Esophagus squamous epithelium (tissue), 5 donors: ENCODE results near the gene PRPF40B. TPM values are rescaled to one million over a fixed set of nuclear protein-coding genes. Genes with fewer than 3 reads are reported as not detected.

Source experiments
- DNase-seq: peaks from one replicate; lab custom pipeline; 2025; lab: John Stamatoyannopoulos, UW
- H3K27ac ChIP-seq, 4 donors: fragments of 200-600 bp; sonication (generic); one replicate each; pipeline ENCODE4 v1.5.1; 2016 to 2019; ENCODE audit warnings: mild to moderate bottlenecking in 1 of 4
- H3K27me3 ChIP-seq, 4 donors: fragments of 200-600 bp; sonication (generic); 1 replicate in 3 of 4; 2 replicates in 1 of 4; pipeline versions ENCODE4 v1.5.1 to v1.6.0; 2017 to 2021; ENCODE audit warnings: antibody characterized with exemption in 1 of 4
- H3K36me3 ChIP-seq, 3 donors: fragments of 200-600 bp; sonication (generic); one replicate each; pipeline ENCODE4 v1.5.1; 2016 to 2019
- H3K4me1 ChIP-seq, 3 donors: fragments of 200-600 bp; sonication (generic); one replicate each; pipeline ENCODE4 v1.5.1; 2017 to 2019
- H3K4me3 ChIP-seq, 4 donors: fragments of 200-600 bp; sonication (generic); 1 replicate in 3 of 4; 2 replicates in 1 of 4; pipeline ENCODE4 v1.5.1; 2016 to 2019; ENCODE audit warnings: mild to moderate bottlenecking in 2 of 4, moderate library complexity in 1 of 4
- H3K9me3 ChIP-seq, 3 donors: fragments of 200-600 bp; sonication (generic); one replicate each; pipeline ENCODE4 v1.5.1; 2016 to 2019
- POLR2A ChIP-seq, 4 donors: fragments of 450-650 bp; IDR thresholded peaks; one replicate each; pipeline ENCODE4 v1.6.1; 2017; ENCODE audit warnings: antibody characterized with exemption in 4 of 4, mild to moderate bottlenecking in 4 of 4, moderate library complexity in 3 of 4
- WGBS, 2 donors: methylation state at CpG; one replicate each; pipeline ENCODE4 v1.1.5; 2018; 5-methylcytosine and 5-hydroxymethylcytosine counted together
- intact Hi-C: fragments of 100-400 bp; cut with DNase I; formaldehyde crosslinking; loops from one replicate; pipeline ENCODE4 v1.15.0; 2022
- total RNA-seq, 4 donors: library from RNA; depleted of rRNA; stranded (reverse); fragments of >200 nt; gene quantifications; one replicate each; pipeline ENCODE4 v1.1.0, GENCODE V29; 2016
- TF ChIP-seq, protein P1 (sequence below), 6 experiments: fragments of 450-650 bp in 4 of 6; fragments of 200-600 bp in 2 of 6; sonication (generic) in 2 of 6; IDR thresholded peaks; one replicate each; pipeline ENCODE4 v1.5.1; 2016 to 2019; ENCODE audit warnings: antibody characterized with exemption in 6 of 6, mild to moderate bottlenecking in 4 of 6, moderate library complexity in 4 of 6
- donor health status: DM: yes; HTN: yes; CAD: no.

The PRPF40B gene
- total RNA-seq, 4 donors from 2014 or later: 5.2 to 14.5 (median 10.2) TPM

GRCh38 chr12:49627752-49628360 lies 4.5 kb downstream of the PRPF40B start:
- WGBS, 2 donors: 60 to 62% methylated on average over 3 of the region's 3 CpGs
- no peaks in the 10 kb centered on the region for H3K9me3 ChIP-seq
- H3K27me3 ChIP-seq: no peaks in the 10 kb centered on the region
- DNase-seq: no peak
- no peak overlapping the region for H3K27ac ChIP-seq
- H3K4me3 ChIP-seq: no peak overlapping the region
- no peak for TF ChIP-seq POLR2A (IDR thresholded peaks at IDR 0.05)
- TF ChIP-seq, protein P1, sequence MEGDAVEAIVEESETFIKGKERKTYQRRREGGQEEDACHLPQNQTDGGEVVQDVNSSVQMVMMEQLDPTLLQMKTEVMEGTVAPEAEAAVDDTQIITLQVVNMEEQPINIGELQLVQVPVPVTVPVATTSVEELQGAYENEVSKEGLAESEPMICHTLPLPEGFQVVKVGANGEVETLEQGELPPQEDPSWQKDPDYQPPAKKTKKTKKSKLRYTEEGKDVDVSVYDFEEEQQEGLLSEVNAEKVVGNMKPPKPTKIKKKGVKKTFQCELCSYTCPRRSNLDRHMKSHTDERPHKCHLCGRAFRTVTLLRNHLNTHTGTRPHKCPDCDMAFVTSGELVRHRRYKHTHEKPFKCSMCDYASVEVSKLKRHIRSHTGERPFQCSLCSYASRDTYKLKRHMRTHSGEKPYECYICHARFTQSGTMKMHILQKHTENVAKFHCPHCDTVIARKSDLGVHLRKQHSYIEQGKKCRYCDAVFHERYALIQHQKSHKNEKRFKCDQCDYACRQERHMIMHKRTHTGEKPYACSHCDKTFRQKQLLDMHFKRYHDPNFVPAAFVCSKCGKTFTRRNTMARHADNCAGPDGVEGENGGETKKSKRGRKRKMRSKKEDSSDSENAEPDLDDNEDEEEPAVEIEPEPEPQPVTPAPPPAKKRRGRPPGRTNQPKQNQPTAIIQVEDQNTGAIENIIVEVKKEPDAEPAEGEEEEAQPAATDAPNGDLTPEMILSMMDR (IDR thresholded peaks at IDR 0.05): no peak
- intact Hi-C loops: no loop called here
- peaks cover 0 to 17% (median 0%) of the 10 kb centered on the region in 3 donors for H3K36me3 ChIP-seq
- H3K4me1 ChIP-seq: peaks cover 2 to 25% (median 12%) of the 10 kb centered on the region in 3 donors

- Histone ChIP-seq H3K27ac (no peak overlapping the region), H3K36me3 (peaks cover 0 to 50% (median 6%) of the 10 kb centered on the region in 3 donors), H3K9me3 (no peaks in the 10 kb centered on the region), H3K4me3 (no peak overlapping the region), H3K27me3 (no peaks in the 10 kb centered on the region), H3K4me1 (peaks cover 0 to 9% (median 7%) of the 10 kb centered on the region in 3 donors)
- TF ChIP-seq POLR2A (IDR thresholded peaks at IDR 0.05): no peak
- TF ChIP-seq, protein P1 (IDR thresholded peaks at IDR 0.05): no peak
- intact Hi-C loops: no loop called here
- WGBS, 2 donors: 83% methylated on average over 5 of the region's 6 CpGs; no CpG with 5 or more reads in 1 of the 2 donors
- no peak for DNase-seq
These were observed 8.1 kb downstream of the PRPF40B start for GRCh38 chr12:49631336-49631907.

DNA sequence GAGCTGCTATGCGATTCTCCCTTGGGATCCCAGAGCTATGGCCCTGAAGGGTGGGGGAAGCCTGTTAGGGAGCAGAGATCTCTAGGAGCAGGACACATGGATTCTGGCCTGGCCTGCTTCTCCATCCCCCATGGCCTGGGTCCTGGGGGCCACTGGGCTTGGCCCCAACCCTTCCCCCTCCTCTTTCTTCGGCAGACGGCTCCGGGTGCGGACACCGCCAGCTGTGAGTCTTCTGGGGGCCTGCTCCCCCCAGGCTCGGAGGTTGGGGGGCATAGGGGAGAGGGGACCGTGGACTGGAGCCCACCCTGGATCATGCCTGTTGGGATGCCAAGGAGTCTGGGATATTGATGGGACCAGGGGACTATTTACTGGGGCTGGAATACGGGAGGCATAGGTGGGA lies 9.0 kb downstream of the PRPF40B start:
- TF ChIP-seq, protein P1 (IDR thresholded peaks at IDR 0.05): no peak
- TF ChIP-seq POLR2A (IDR thresholded peaks at IDR 0.05): no peak
- DNase-seq: no peak
- Histone ChIP-seq H3K9me3 (no peaks in the 10 kb centered on the region), H3K27me3 (no peaks in the 10 kb centered on the region), H3K4me3 (no peak overlapping the region), H3K36me3 (peaks cover 0 to 54% (median 6%) of the 10 kb centered on the region in 3 donors), H3K4me1 (peaks cover 0 to 17% (median 16%) of the 10 kb centered on the region in 3 donors), H3K27ac (no peak overlapping the region)
- 87% methylated on average over 3 of the region's 9 CpGs for WGBS, 2 donors
- intact Hi-C loops: no loop called here

- H3K4me1 ChIP-seq: peaks cover 0 to 16% (median 12%) of the 10 kb centered on the region in 3 donors
- WGBS, 2 donors: 86 to 92% methylated on average over 4 to 5 of the region's 8 CpGs
- no peak for DNase-seq
These were observed 9.8 kb downstream of the PRPF40B start for GRCh38 chr12:49632986-49633702.

More at GRCh38 chr12:49632986-49633702, 9.8 kb downstream of the PRPF40B start:
- peaks cover 0 to 61% (median 6%) of the 10 kb centered on the region in 3 donors for H3K36me3 ChIP-seq
- H3K9me3 ChIP-seq: no peaks in the 10 kb centered on the region
- no peak overlapping the region for H3K4me3 ChIP-seq
- TF ChIP-seq, protein P1 (IDR thresholded peaks at IDR 0.05): no peak
- TF ChIP-seq POLR2A (IDR thresholded peaks at IDR 0.05): no peak
- no peaks in the 10 kb centered on the region for H3K27me3 ChIP-seq
- no peak overlapping the region for H3K27ac ChIP-seq
- intact Hi-C loops: no loop called here
